ENCODE measurements around the gene FCER2.
A peak's percentile ranks its signal among the peaks of the same experiment; 100 is the strongest.

DNA sequence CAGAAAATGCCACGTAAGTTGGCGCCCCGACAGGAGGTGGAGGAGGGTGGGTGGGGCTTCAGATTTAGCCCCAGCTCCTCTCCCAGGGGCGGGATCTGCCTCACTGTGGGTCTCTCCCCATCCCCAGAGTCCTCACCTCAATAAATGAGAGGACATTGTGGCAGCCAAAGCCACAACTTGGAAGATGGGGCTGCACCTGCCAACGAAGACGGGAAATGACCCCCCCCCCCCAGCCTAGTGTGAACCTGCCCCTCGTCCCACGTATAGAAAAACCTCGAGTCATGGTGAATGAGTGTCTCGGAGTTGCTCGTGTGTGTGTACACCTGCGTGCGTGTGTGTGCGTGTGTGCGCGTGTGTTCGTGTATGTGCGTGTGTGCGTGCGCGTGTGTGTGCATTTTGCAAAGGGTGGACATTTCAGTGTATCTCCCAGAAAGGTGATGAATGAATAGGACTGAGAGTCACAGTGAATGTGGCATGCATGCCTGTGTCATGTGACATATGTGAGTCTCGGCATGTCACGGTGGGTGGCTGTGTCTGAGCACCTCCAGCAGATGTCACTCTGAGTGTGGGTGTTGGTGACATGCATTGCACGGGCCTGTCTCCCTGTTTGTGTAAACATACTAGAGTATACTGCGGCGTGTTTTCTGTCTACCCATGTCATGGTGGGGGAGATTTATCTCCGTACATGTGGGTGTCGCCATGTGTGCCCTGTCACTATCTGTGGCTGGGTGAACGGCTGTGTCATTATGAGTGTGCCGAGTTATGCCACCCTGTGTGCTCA, 22.8 kb downstream of the FCER2 start:
- TF ChIP-seq POLR2AphosphoS5 (IDR thresholded peaks at IDR 0.05), result peak in 1 of 3 donors; percentile 12
- TF ChIP-seq POLR2A (IDR thresholded peaks at IDR 0.05), result no peak
- TF ChIP-seq, protein P1, sequence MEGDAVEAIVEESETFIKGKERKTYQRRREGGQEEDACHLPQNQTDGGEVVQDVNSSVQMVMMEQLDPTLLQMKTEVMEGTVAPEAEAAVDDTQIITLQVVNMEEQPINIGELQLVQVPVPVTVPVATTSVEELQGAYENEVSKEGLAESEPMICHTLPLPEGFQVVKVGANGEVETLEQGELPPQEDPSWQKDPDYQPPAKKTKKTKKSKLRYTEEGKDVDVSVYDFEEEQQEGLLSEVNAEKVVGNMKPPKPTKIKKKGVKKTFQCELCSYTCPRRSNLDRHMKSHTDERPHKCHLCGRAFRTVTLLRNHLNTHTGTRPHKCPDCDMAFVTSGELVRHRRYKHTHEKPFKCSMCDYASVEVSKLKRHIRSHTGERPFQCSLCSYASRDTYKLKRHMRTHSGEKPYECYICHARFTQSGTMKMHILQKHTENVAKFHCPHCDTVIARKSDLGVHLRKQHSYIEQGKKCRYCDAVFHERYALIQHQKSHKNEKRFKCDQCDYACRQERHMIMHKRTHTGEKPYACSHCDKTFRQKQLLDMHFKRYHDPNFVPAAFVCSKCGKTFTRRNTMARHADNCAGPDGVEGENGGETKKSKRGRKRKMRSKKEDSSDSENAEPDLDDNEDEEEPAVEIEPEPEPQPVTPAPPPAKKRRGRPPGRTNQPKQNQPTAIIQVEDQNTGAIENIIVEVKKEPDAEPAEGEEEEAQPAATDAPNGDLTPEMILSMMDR (IDR thresholded peaks at IDR 0.05 in 8 of 11, conservative IDR thresholded peaks at IDR 0.05 in 3 of 11), result peak in 10 of 11 experiments; percentile 29 to 69 (median 56)
